Measurements from ENCODE around the gene SYCE3.

DNA sequence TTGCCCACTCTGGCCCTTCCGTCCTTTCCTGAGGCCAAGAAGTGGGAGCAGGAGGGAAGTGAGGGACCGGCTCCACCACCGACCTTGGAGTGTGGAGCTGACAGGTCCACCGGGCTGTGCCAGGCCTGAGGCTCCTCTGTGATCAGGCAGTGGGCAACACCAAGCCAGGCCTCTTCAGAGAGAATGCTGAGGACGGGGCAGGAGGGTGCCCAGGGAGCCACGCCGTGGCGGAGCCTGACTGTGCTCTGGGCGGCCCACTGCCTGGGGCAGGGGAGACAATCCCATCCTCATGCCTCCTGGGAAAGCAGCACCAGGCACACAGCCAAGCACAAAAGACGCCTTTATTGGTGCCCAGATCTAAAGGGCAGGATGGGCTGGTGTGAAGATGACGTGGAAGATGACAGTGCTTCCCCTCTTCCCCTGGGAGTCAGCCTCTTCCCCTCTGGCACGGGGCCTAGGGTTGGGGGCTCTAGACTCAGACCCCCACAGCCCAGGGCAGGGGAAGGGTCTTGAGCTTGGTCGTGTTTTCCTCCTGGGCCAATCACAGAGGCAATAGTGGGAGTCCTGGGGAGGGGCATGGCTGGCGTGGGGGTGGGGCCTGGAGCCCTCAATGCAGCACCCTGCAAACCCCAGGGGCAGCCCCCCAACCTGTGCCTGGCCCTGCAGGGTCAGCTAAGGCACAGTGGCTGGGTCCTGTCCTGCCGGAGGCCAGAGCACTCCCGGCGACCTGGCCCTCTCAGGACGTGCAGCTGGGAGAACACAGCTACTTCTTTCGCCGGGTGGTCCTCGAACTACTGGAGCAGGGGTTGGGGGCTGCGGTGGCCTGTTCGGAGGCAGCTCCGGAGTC lies 59.9 kb downstream of the SYCE3 start:
- TF ChIP-seq, protein P1, sequence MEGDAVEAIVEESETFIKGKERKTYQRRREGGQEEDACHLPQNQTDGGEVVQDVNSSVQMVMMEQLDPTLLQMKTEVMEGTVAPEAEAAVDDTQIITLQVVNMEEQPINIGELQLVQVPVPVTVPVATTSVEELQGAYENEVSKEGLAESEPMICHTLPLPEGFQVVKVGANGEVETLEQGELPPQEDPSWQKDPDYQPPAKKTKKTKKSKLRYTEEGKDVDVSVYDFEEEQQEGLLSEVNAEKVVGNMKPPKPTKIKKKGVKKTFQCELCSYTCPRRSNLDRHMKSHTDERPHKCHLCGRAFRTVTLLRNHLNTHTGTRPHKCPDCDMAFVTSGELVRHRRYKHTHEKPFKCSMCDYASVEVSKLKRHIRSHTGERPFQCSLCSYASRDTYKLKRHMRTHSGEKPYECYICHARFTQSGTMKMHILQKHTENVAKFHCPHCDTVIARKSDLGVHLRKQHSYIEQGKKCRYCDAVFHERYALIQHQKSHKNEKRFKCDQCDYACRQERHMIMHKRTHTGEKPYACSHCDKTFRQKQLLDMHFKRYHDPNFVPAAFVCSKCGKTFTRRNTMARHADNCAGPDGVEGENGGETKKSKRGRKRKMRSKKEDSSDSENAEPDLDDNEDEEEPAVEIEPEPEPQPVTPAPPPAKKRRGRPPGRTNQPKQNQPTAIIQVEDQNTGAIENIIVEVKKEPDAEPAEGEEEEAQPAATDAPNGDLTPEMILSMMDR (IDR thresholded peaks at IDR 0.05; ENCODE audit: low read depth, low read length): no peak
- TF ChIP-seq EZH2phosphoT487 (IDR thresholded peaks at IDR 0.05; ENCODE audit: low read depth): no peak

All from OCI-LY3 (cell line).